Sigmoid colon (tissue), 7 donors: ENCODE data around the gene FGF3. TPM values are rescaled to one million over a fixed set of nuclear protein-coding genes. Genes with fewer than 3 reads are reported as not detected.

Experiments
- DNase-seq: peaks from one replicate; pipeline ENCODE4 v3.0.0-alpha.2; 2019
- H3K27ac ChIP-seq, 4 donors: fragments of 200-600 bp; sonication (generic); one replicate each; pipeline ENCODE4 v1.5.1; 2016 to 2019; ENCODE audit warnings: mild to moderate bottlenecking in 1 of 4
- H3K27me3 ChIP-seq, 3 donors: fragments of 200-600 bp; sonication (generic); one replicate each; pipeline ENCODE4 v1.5.1; 2019; ENCODE audit warnings: mild to moderate bottlenecking in 1 of 3
- H3K36me3 ChIP-seq, 4 donors: fragments of 200-600 bp; sonication (generic); one replicate each; pipeline ENCODE4 v1.5.1; 2016 to 2019
- H3K4me1 ChIP-seq, 4 donors: fragments of 200-600 bp; sonication (generic); one replicate each; pipeline ENCODE4 v1.5.1; 2017 to 2019
- H3K4me3 ChIP-seq, 4 donors: fragments of 200-600 bp; sonication (generic); one replicate each; pipeline ENCODE4 v1.5.1; 2017 to 2019; ENCODE audit warnings: mild to moderate bottlenecking in 2 of 4, moderate library complexity in 1 of 4
- H3K9me3 ChIP-seq, 4 donors: fragments of 200-600 bp in 3 of 4; sonication (generic) in 3 of 4; one replicate each; pipeline versions ENCODE4 v1.5.1 to v1.6.1; 2013 to 2019
- EP300 ChIP-seq, 4 donors: sonication (generic); formaldehyde crosslinking; IDR thresholded peaks; one replicate each; pipeline ENCODE4 v1.6.1; 2017; ENCODE audit warnings: antibody characterized with exemption in 4 of 4
- POLR2A ChIP-seq, 2 donors: fragments of 450-650 bp; IDR thresholded peaks; one replicate each; pipeline ENCODE4 v1.6.1; 2016; ENCODE audit warnings: antibody characterized with exemption in 2 of 2, mild to moderate bottlenecking in 2 of 2, moderate library complexity in 2 of 2
- POLR2AphosphoS5 ChIP-seq, 4 donors: sonication (generic); formaldehyde crosslinking; IDR thresholded peaks; one replicate each; pipeline ENCODE4 v1.6.1; 2017; ENCODE audit warnings: antibody characterized with exemption in 4 of 4
- WGBS, 2 donors: extraction: QIAGEN DNeasy Blood & Tissue Kit; methylation state at CpG; one replicate each; pipeline ENCODE4 v1.1.7; 2013; 5-methylcytosine and 5-hydroxymethylcytosine counted together
- intact Hi-C: fragments of 100-400 bp; cut with DNase I; formaldehyde crosslinking; loops from one replicate; pipeline ENCODE4 v1.15.1; 2023
- polyA plus RNA-seq, 3 donors: library from polyadenylated mRNA; stranded (reverse); fragments of 200-250 nt; gene quantifications; one replicate each; pipeline ENCODE4 v1.2.3, GENCODE V29; 2013
- total RNA-seq, 4 donors: library from RNA; depleted of rRNA; stranded (reverse); fragments of >200 nt; gene quantifications; one replicate each; pipeline ENCODE4 v1.1.0, GENCODE V29; 2016
- TF ChIP-seq, protein P1 (sequence below), 4 experiments: fragments of 450-650 bp in 3 of 4; fragments of 200-600 bp in 1 of 4; IDR thresholded peaks; one replicate each; pipeline ENCODE4 v1.5.1; 2016 to 2019; ENCODE audit warnings: antibody characterized with exemption in 4 of 4, mild to moderate bottlenecking in 3 of 4, moderate library complexity in 2 of 4
- donor health status: healthy with polysubstance abuse.
- donor health status: Bipolar disorder and iron deficiency.
- donor health status: healthy.

FGF3 gene
- total and polyA plus RNA-seq, 7 donors, result not detected

DNA sequence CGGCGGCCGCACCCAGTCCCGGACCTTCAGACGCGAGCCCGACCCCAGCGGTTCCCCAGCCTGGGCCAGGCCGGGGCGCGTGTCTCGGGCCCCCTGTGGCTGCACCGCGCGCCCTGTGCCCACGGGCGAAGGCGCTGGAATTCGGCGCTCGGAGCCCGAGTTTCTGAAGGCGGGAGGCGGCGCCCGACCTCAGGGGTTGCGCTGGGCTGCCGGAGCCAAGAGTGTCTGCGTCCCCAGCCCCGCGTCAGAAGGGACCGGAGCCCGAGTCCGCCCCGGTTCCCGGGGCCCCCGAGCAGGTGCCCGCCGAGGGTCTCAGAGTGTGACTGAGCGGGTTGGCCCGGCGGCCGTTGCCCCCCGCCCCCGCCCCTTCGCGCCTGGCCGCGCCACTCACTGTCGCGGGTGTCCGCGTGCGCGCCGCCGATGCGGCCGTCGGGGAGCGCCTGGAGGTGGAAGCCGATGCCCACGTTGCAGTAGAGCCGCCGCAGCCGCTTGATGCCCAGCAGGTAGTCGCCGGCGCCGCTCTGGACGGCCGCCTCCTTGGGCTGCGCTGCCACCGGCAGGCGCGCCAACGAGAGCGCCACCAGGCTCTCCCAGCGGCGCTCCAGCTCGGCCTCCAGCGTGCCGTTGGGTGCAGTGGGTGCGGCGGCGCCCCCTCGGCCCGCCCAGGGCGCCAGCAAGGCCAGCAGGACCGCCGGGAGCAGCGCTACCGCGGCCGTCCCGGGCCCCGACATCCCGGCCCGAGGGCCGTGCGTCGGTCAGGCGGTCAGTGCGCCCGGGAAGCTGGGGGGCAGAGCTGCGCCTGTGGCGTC, 44.7 kb downstream of the FGF3 start:
- Histone ChIP-seq H3K4me1 (peaks cover 0 to 7% (median 0%) of the 10 kb centered on the region in 4 donors), H3K36me3 (no peaks in the 10 kb centered on the region), H3K27ac (no peak overlapping the region), H3K9me3 (no peaks in the 10 kb centered on the region), H3K27me3 (peaks cover 21 to 77% (median 39%) of the 10 kb centered on the region in 3 donors), H3K4me3 (no peak overlapping the region)
- WGBS, 2 donors, result 4 to 7% methylated on average over 107 of the region's 107 CpGs
- intact Hi-C loops, result no loop called here
- no peak for DNase-seq
- TF ChIP-seq POLR2AphosphoS5 (IDR thresholded peaks at IDR 0.05) (no peak), EP300 (IDR thresholded peaks at IDR 0.05) (no peak), POLR2A (IDR thresholded peaks at IDR 0.05) (no peak)
- TF ChIP-seq, protein P1, sequence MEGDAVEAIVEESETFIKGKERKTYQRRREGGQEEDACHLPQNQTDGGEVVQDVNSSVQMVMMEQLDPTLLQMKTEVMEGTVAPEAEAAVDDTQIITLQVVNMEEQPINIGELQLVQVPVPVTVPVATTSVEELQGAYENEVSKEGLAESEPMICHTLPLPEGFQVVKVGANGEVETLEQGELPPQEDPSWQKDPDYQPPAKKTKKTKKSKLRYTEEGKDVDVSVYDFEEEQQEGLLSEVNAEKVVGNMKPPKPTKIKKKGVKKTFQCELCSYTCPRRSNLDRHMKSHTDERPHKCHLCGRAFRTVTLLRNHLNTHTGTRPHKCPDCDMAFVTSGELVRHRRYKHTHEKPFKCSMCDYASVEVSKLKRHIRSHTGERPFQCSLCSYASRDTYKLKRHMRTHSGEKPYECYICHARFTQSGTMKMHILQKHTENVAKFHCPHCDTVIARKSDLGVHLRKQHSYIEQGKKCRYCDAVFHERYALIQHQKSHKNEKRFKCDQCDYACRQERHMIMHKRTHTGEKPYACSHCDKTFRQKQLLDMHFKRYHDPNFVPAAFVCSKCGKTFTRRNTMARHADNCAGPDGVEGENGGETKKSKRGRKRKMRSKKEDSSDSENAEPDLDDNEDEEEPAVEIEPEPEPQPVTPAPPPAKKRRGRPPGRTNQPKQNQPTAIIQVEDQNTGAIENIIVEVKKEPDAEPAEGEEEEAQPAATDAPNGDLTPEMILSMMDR (IDR thresholded peaks at IDR 0.05), result no peak

DNA sequence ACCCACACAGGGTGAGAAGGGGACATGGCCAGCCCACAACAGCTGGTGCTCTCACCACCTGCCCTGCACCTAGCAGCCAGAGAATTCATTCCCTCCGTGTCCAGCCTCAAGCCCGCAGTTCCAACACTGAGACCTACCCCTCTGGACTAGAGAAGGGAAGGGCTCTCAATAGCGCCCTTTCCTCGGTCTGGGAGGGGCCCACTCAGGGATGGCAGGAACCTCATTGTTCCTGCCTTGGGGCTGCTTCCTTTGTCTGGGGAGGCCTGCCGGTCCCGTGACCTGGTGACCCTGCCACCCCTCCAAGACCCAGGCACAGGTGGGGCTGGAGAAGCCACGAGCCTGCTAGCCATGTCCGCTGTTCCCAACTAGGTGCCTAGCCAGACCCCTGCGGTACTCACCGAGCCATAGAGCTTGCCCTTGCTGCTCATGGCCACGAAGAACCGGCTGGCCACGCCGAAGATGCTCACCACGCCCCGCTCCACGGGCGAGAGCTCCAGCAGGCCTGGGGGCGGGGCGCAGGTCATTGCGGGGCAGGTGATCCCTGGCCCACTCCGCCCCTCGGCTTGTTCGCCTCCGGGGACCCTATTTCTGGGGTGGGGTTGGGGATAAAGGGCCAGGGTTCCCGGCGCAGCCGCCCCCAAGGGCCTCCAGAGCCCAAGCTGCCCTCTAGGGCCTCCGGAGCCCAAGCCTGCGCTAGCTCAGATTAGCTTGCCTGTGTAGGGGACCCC, 45.4 kb downstream of the FGF3 start:
- DNase-seq, result no peak
- Histone ChIP-seq H3K4me3 (no peak overlapping the region), H3K27ac (no peak overlapping the region), H3K27me3 (peaks cover 21 to 85% (median 47%) of the 10 kb centered on the region in 3 donors), H3K4me1 (peaks cover 0 to 7% (median 0%) of the 10 kb centered on the region in 4 donors), H3K9me3 (no peaks in the 10 kb centered on the region), H3K36me3 (no peaks in the 10 kb centered on the region)
- TF ChIP-seq EP300 (IDR thresholded peaks at IDR 0.05) (no peak), POLR2A (IDR thresholded peaks at IDR 0.05) (no peak)
- TF ChIP-seq, protein P1 (IDR thresholded peaks at IDR 0.05), result no peak
- intact Hi-C loops, result no loop called here
- 14% methylated on average over 30 of the region's 30 CpGs for WGBS, 2 donors

DNA sequence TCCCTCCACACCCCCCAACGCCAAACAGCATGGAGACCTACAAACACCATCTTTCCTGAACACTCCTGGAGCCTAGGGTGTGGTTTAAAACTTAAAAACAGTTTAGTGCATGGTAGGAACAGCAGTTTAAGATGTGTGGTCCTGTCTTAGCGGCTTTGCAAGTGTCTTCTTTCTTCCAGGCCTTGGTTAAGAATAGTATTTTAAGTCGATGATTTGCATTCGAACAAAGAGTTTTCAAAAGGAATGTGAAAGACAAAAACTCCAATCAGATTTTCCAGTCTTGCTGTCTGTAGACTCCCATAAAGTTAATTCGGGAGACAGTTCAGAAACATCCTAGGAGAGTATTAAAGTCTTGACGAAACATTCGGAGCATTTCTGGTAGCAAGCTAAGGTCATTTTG, 47.8 kb downstream of the FGF3 start:
- peaks cover 21 to 77% (median 43%) of the 10 kb centered on the region in 3 donors for H3K27me3 ChIP-seq
- H3K9me3 ChIP-seq, result no peaks in the 10 kb centered on the region
- 46 to 65% methylated on average over 7 of the region's 7 CpGs for WGBS, 2 donors
- H3K36me3 ChIP-seq, result no peaks in the 10 kb centered on the region
- peaks cover 0 to 7% (median 0%) of the 10 kb centered on the region in 4 donors for H3K4me1 ChIP-seq
- no peak overlapping the region for H3K4me3 ChIP-seq
- TF ChIP-seq POLR2AphosphoS5 (IDR thresholded peaks at IDR 0.05) (no peak), POLR2A (IDR thresholded peaks at IDR 0.05) (no peak), EP300 (IDR thresholded peaks at IDR 0.05) (no peak)
- TF ChIP-seq, protein P1 (IDR thresholded peaks at IDR 0.05), result no peak
- no peak overlapping the region for H3K27ac ChIP-seq
- intact Hi-C loops, result no loop called here
- no peak for DNase-seq

DNA sequence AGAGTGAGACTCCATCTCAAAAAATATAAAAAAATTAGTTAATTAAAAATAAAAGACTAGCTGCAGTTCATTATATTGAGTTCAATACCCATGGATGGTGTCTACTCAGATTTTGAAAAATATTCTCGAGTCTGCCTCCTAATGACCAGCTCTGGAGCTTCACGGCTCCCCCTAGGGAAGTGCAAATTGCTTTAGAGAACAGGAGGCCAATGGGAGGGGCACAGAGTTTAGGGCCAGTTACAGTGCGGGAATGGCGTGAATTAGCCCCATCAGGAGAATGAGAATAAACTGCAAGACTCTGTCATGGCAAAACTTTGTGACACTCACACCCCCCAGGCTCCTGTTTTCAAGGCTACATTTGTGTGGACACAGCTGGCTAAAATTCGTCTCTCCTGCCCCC, 48.7 kb downstream of the FGF3 start:
- intact Hi-C loops, result no loop called here
- 11 to 24% methylated on average over 5 of the region's 5 CpGs for WGBS, 2 donors
- peaks cover 0 to 5% (median 0%) of the 10 kb centered on the region in 4 donors for H3K4me1 ChIP-seq

More for the DNA sequence above, 48.7 kb downstream of the FGF3 start:
- Histone ChIP-seq H3K27me3 (peaks cover 20 to 68% (median 34%) of the 10 kb centered on the region in 3 donors), H3K9me3 (no peaks in the 10 kb centered on the region), H3K36me3 (no peaks in the 10 kb centered on the region), H3K4me3 (no peak overlapping the region), H3K27ac (no peak overlapping the region)
- DNase-seq, result no peak
- TF ChIP-seq EP300 (IDR thresholded peaks at IDR 0.05) (no peak), POLR2AphosphoS5 (IDR thresholded peaks at IDR 0.05) (no peak), POLR2A (IDR thresholded peaks at IDR 0.05) (no peak)
- TF ChIP-seq, protein P1 (IDR thresholded peaks at IDR 0.05), result no peak
